ENCODE data around the gene CAMKMT. TPM values are rescaled to one million over a fixed set of nuclear protein-coding genes. Genes with fewer than 3 reads are reported as not detected.
"Not testable (repeated sequence)": the region's sequence is repeated elsewhere in the genome, so short reads cannot be mapped to it uniquely, and the experiment has no call there.

CAMKMT gene
- total RNA-seq, 2 experiments from 2014 or later, result 25.7 to 27.4 TPM

GRCh38 chr2:44495544-44495943 lies 133.8 kb downstream of the CAMKMT start:
- Histone ChIP-seq H3K4me2 (ENCODE audit: low read length) (no peak overlapping the region), H4K20me1 (ENCODE audit: insufficient read depth, low read length) (no peaks in the 10 kb centered on the region), H2AFZ (ENCODE audit: low read length) (no peak overlapping the region), H3K36me3 (ENCODE audit: insufficient read depth, low read length) (no peaks in the 10 kb centered on the region), H3K4me3 (ENCODE audit: low read depth, low read length, poor library complexity, severe bottlenecking) (no peak overlapping the region), H3K27ac (ENCODE audit: low read depth, low read length, poor library complexity, severe bottlenecking) (no peak overlapping the region), H3K9me2 (ENCODE audit: insufficient read depth, low read length) (no peaks in the 10 kb centered on the region), H3K9me3 (ENCODE audit: low read length) (no peaks in the 10 kb centered on the region), H3K4me1 (ENCODE audit: insufficient read depth, low read length, poor library complexity, severe bottlenecking) (no peaks in the 10 kb centered on the region), H3K79me2 (ENCODE audit: insufficient read depth, low read depth, low read length) (no peaks in the 10 kb centered on the region)
- intact Hi-C loops (cut with micrococcal nuclease; ENCODE audit: unreplicated experiment), result no loop called here
- ChIA-PET CTCF (ENCODE audit: unreplicated experiment) (no interaction called here), POLR2A (interaction anchor here (0.6 kb wide), 1 partner anchor 17 kb away, joined by 3 read pairs; no protein-coding TSS in a partner anchor)
- TF ChIP-seq CTCF (conservative IDR thresholded peaks at IDR 0.05; ENCODE audit: low read length), result no peak
- TF ChIP-seq EZH2phosphoT487 (IDR thresholded peaks at IDR 0.05; ENCODE audit: borderline replicate concordance, low read depth, low read length), result no peak
- no TSS peak for BruUV-seq (replicated peaks)
- DNase-seq (ENCODE audit: low spot score), result no peak

- no peak overlapping the region for H2AFZ ChIP-seq (ENCODE audit: low read length)
- no peak overlapping the region for H3K27ac ChIP-seq (ENCODE audit: low read depth, low read length, poor library complexity, severe bottlenecking)
- no peaks in the 10 kb centered on the region for H3K79me2 ChIP-seq (ENCODE audit: insufficient read depth, low read depth, low read length)
- POLR2A ChIA-PET, result interaction anchor here (0.5 to 0.6 kb wide), 2 partner anchors 18 to 257 kb away, joined by 3 to 4 read pairs; no protein-coding TSS in a partner anchor
- H3K4me1 ChIP-seq (ENCODE audit: insufficient read depth, low read length, poor library complexity, severe bottlenecking), result no peaks in the 10 kb centered on the region
- CTCF ChIA-PET (ENCODE audit: unreplicated experiment), result interaction anchor here (1.0 kb wide), 1 partner anchor 12 kb away, joined by 3 read pairs; no protein-coding TSS in a partner anchor
- H4K20me1 ChIP-seq (ENCODE audit: insufficient read depth, low read length), result no peaks in the 10 kb centered on the region
- H3K36me3 ChIP-seq (ENCODE audit: insufficient read depth, low read length), result no peaks in the 10 kb centered on the region
- no peak for DNase-seq (ENCODE audit: low spot score)
- TF ChIP-seq EZH2phosphoT487 (IDR thresholded peaks at IDR 0.05; ENCODE audit: borderline replicate concordance, low read depth, low read length), result no peak
- H3K4me3 ChIP-seq (ENCODE audit: low read depth, low read length, poor library complexity, severe bottlenecking), result no peak overlapping the region
- BruUV-seq (replicated peaks), result no TSS peak
- intact Hi-C loops (cut with micrococcal nuclease; ENCODE audit: unreplicated experiment), result no loop called here
- no peaks in the 10 kb centered on the region for H3K9me3 ChIP-seq (ENCODE audit: low read length)
- no peak overlapping the region for H3K4me2 ChIP-seq (ENCODE audit: low read length)
- no peaks in the 10 kb centered on the region for H3K9me2 ChIP-seq (ENCODE audit: insufficient read depth, low read length)
These were observed 134.4 kb downstream of the CAMKMT start for GRCh38 chr2:44496130-44496529.

- no TSS peak for BruUV-seq (replicated peaks)
- no peak overlapping the region for H3K4me2 ChIP-seq (ENCODE audit: low read length)
- no peaks in the 10 kb centered on the region for H3K4me1 ChIP-seq (ENCODE audit: insufficient read depth, low read length, poor library complexity, severe bottlenecking)
- H4K20me1 ChIP-seq (ENCODE audit: insufficient read depth, low read length), result no peaks in the 10 kb centered on the region
- no peak for DNase-seq (ENCODE audit: low spot score)
- no peaks in the 10 kb centered on the region for H3K79me2 ChIP-seq (ENCODE audit: insufficient read depth, low read depth, low read length)
- ChIA-PET POLR2A (interaction anchor here (0.7 to 0.9 kb wide), 3 partner anchors 11 to 30 kb away, joined by 3 read pairs; no protein-coding TSS in a partner anchor), CTCF (ENCODE audit: unreplicated experiment) (no interaction called here)
- TF ChIP-seq CTCF (conservative IDR thresholded peaks at IDR 0.05; ENCODE audit: low read length), result no peak
- no peak for TF ChIP-seq EZH2phosphoT487 (IDR thresholded peaks at IDR 0.05; ENCODE audit: borderline replicate concordance, low read depth, low read length)
- intact Hi-C loops (cut with micrococcal nuclease; ENCODE audit: unreplicated experiment), result no loop called here
- no peaks in the 10 kb centered on the region for H3K36me3 ChIP-seq (ENCODE audit: insufficient read depth, low read length)
- H3K4me3 ChIP-seq (ENCODE audit: low read depth, low read length, poor library complexity, severe bottlenecking), result no peak overlapping the region
- H3K9me3 ChIP-seq (ENCODE audit: low read length), result no peaks in the 10 kb centered on the region
- no peak overlapping the region for H3K27ac ChIP-seq (ENCODE audit: low read depth, low read length, poor library complexity, severe bottlenecking)
- H2AFZ ChIP-seq (ENCODE audit: low read length), result no peak overlapping the region
- no peaks in the 10 kb centered on the region for H3K9me2 ChIP-seq (ENCODE audit: insufficient read depth, low read length)
These were observed 136.8 kb downstream of the CAMKMT start for GRCh38 chr2:44498551-44498950.

GRCh38 chr2:44505664-44506063 lies 143.9 kb downstream of the CAMKMT start:
- H3K4me2 ChIP-seq (ENCODE audit: low read length); H3K27ac ChIP-seq (ENCODE audit: low read depth, low read length, poor library complexity, severe bottlenecking); CTCF ChIA-PET (ENCODE audit: unreplicated experiment); H3K9me3 ChIP-seq (ENCODE audit: low read length); H2AFZ ChIP-seq (ENCODE audit: low read length); H3K4me3 ChIP-seq (ENCODE audit: low read depth, low read length, poor library complexity, severe bottlenecking); H4K20me1 ChIP-seq (ENCODE audit: insufficient read depth, low read length); H3K9me2 ChIP-seq (ENCODE audit: insufficient read depth, low read length); H3K4me1 ChIP-seq (ENCODE audit: insufficient read depth, low read length, poor library complexity, severe bottlenecking); BruUV-seq (replicated peaks); intact Hi-C loops (cut with micrococcal nuclease; ENCODE audit: unreplicated experiment); H3K79me2 ChIP-seq (ENCODE audit: insufficient read depth, low read depth, low read length); H3K36me3 ChIP-seq (ENCODE audit: insufficient read depth, low read length); DNase-seq (ENCODE audit: low spot score): not testable (repeated sequence)
- POLR2A ChIA-PET, result interaction anchor here (0.6 kb wide), 1 partner anchor 15 kb away, joined by 4 read pairs; no protein-coding TSS in a partner anchor
